HG03039 (cell line): ENCODE results near the gene TMEM182.
A peak's percentile ranks its signal among the peaks of the same experiment; 100 is the strongest.

Experiments
- ATAC-seq: cut with Tn5 transposase; IDR thresholded peaks from one replicate; pipeline ENCODE4 v1.9.1; 2021; ENCODE audit warnings: mild to moderate bottlenecking, moderate library complexity; ENCODE audit not compliant: unreplicated experiment

TMEM182 gene, protein sequence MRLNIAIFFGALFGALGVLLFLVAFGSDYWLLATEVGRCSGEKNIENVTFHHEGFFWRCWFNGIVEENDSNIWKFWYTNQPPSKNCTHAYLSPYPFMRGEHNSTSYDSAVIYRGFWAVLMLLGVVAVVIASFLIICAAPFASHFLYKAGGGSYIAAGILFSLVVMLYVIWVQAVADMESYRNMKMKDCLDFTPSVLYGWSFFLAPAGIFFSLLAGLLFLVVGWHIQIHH

DNA sequence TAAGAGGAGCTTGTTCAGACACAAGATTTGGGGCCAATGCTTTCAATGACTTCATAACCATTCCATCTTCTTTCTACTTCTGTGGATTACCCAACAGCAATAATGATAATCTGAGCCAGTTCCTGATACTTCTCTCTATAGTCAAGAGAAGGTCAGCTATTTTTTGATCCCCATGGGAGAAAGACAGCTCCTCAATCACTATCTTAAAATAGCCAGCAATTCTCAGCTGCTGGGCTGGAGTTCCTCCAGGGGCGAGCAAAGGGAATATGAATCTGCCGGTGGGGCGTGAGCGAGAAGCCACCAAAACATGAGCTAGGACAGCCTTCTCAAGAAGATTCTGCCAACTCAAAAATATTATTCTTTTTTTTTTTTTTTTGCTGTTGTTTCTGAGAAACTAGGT, at the start of gene TMEM182:
Gene TMEM182 (plus strand): TSS at position 269 of the 400 bp plus-strand sequence. CDS start 187 bp downstream, outside the sequence.
- no peak for ATAC-seq

DNA sequence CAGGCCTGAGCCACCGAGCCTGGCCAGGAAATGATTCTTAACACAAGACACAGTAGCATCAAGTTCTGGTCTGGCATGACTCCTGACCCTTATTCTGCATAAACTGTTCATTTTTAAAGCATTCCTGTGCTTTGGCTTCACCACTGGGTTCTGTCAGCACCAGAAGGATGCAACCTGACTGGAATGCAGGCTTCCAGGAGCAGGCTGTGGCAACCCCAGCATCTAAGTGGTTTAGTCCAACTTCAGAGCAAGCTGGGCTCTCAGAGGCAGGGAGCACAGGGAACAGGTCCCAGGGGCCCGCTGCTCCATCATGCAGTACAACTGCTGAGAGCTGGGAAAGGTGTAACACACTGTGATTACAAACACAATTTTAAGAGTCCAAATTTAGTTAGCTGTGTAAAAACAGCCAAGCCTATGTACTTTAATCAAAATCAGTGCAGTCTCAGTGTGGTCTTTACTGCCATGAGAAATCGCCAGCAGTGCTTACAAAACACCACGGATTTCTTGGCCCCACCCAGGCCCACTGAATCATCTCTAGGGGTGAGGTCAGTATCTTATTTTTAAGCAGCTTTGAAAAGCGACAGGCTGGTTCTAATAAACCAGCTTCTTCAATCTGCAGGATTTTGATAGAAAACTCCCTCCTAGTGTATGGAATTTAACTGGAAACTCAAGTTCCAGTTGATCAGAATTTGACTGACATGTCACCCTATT, 44.4 kb upstream of the TMEM182 start:
- ATAC-seq: no peak

DNA sequence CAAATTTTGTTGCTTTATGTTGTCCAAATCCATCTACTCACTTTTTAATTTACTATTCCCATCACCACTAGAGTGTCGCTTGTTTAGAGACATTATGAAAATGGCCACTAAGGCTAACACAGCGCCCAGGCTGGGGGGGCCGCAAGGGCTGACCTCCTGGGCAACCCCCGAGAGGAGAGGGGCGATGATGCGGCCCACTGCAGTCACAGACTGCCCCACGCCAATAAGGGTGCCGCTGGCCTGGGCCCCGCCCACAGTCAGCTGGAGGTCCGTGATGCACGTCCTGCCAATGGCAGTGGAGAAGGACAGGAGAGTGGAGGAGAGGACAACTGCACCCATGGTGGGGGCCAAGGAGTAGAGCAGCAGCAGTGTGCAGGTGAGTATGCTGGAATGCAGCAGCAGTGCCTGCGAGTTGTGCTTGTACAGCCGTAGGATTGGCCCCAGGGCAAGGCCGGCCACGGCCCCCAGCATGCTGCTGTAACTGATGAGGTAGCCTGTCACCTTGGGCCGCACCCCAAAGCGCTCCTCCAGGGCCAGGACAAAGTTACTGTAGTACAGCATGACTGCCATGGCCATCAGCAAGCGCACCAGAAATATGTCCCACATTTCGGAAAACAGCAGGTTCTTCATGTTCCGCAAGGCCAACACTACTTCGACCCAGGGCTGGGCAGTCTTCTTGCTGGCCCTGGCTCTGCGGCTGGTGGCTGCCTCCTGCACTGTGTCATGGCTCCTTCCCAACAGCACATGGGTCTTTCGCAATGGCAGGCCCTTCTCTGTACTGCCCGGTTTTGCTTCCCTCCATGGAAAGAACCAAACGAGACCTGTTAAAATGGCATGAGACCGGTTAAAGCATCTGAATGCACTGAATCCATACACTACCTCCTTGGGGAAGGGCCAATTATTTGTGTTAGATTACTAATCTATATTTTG, 43.2 kb upstream of the TMEM182 start:
- ATAC-seq: no peak

DNA sequence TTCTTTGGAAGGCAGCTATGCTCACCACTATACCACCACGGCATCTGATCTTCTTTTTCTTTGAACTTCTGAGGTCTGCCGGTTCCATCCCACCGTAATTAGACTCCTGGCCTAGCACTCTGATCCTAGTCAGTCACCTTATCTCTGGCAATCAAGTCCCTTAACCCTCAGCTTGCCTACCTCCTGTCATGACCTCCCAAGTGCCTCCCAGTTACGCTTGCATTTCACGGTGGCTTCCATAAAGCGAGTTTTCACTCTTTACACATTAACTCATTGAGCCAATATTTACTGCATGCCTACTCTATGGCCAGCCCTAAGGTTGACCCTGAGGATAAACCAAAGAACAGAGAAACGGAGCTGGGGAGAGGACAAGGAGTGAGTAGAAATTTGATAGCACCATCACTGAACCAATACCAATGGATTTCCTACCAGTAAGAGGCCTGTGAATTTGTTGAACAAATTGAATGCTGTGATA, 37.8 kb upstream of the TMEM182 start:
- no peak for ATAC-seq

DNA sequence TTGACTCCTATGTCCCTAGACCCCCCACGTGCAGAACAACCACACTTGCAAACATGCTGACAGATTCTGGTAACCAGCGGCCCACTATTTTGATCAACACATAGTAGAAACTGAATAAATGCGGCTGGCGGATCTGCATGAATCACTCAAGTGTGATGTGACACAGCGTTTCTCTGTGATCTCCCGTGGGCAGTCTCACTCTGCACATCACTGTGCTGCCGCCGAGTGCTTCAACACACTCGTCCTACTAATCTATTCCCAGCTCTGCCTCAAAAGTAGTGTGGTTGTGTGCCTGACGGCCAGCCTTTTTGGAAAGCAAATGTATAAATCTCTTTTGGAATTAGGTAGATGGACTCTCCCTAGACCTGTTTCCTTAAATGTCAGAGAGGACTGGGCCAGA, 37.3 kb upstream of the TMEM182 start:
- ATAC-seq: no peak

DNA sequence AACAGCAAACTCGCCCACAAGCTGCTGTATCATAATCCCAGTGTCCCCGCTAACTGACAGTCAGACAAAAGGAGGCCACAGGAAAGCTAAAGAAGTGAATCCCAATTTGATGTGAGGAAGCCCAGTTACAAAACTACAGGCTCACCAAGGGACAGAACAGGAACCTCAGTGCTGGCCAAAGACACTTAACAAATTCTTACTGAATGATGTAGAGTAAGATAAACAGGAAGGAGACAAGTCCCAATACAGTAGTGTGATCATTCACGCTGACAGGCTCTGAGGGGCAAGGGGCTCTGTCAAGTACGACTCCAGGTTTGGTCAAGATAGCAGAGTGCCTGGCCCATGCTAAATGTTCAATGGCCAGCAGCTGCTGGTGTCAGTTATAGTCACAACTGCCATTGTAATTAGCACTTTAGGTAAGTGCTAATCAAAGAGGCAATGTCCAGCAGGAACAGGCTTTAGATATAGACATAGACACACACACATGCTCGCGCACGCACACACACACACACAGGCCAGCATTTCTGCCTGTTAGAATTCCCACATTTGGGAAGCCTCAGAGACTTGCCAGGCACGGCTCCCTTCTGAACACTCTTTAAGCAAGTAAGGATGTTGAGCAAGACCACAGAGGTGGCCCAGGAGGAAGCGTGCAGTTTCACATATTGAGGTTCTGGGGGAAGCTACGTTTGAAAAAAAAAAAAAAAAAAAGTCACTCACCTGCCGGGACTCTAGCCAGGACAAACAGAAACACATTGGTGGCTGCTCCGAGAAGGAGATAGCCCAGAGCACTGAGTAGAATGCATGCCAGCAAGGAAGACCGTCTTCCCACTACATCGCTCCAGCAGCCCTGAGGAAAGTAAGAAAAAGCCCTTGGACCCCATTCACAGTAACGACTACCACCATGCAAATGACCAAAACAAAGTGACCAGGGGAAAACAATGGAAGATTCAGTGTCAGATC, 35.4 kb upstream of the TMEM182 start:
- ATAC-seq: no peak

DNA sequence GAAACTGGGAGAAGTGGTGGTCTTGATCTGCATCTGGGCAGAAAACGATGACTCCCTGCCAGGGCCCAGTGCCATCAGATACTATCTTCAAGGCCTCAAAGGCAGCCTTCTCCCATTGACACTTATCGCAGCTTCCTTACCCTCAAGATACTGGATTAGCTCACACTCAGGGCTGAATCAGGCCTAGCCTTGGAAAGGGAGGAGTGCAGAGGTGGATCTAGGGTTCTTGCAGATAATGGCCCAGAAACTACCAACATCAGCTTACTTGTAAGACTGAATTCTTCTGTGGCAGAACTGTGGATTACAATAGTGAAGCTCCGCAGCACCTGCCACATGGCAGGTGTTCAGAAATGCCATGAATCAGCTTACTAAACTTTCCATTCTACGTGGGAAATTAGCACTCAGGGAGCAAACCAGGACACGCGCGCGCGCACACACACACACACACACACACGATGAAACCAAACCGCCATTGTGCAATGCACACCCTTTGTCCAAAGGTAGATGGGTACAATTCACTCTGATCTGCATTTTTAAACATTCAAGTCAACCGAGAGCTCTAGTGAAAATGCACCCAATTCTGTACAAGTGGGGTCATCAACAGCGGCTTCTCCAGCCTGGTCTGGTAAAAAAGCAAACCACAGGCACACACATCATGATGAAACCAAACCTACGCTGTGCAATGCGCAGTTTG, 26.3 kb upstream of the TMEM182 start:
- no peak for ATAC-seq

DNA sequence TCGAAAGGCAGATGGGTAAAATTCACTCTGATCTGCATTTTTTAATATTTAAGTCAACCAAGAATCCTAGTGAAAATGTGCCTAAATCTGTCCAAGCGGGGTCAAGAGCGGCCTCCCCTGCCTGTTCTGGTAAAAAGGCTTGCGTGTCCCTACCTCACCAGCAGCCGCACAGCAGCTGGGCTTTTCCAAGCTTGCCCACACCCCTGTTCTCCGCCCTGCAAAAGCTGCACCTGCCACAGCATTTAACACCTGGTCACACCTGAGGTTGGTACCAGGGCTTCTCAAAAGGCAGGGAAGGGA, 25.8 kb upstream of the TMEM182 start:
- ATAC-seq: peak; percentile 8

DNA sequence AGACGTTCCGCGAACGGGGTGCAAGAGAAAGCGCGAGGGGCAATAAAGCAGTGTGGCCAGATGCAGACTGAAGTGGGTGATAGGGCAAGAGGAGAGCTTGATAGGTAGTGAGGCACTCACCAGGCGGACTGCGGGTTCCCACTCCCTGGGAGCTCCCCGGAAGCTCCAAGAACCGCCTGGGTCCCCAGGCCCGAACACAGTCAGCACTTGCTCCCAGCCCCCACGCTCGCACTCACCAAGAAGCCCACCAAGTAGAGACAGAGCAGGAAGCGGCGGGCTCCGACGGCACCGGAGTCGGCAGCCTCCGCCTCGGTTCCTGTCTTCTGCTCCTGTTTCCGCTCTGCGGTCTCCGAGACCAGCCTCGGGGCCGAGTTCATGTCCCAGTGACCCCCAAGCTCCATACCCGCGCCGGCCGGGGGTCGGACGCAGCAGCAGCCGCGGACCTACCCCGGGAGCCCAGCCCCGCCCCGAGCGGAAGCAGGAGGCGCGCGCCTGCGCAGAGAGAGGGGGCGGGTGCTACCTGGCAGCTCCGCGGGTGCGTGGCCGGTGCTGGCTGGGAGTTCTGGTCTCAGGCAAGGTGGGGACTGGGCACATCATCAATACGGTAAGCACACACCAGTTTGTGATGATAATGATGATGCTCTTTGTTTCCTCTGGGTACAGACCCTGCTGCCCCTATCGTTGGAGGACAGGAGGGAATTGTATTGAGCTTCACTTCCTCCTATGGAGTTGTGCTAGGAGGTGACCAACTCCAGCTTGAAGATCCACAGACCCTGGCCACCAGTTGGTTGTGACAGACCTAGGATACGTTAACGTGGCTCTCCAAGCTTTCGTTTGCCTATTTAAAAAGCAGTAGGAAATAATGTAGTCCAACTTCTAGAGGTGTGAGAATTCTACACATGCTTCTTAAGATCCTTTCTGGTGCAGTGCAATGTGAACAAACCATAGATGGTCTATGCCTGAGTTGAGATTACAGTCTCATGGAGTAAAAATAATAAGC, 25.1 kb upstream of the TMEM182 start:
- peak; percentile 98 for ATAC-seq

DNA sequence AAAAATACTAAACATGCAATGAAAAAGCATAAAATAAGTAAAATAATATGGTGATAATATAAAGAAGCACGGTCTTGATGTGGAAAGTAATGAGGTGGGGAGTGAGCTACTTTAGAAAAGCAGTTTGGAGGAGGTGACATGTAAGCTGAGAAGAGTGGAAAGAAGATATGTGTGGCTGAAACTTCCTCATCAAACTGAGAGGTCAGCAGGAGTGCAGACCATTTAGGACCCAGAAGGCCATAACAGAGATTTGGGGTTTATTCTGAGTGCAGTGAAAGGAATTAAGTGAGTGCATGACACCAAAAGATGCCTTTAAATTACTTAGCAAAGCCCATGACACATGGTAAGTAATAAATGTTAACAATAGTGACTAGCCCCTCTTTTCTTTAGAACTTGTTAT, 24.4 kb upstream of the TMEM182 start:
- ATAC-seq: peak; percentile 33

DNA sequence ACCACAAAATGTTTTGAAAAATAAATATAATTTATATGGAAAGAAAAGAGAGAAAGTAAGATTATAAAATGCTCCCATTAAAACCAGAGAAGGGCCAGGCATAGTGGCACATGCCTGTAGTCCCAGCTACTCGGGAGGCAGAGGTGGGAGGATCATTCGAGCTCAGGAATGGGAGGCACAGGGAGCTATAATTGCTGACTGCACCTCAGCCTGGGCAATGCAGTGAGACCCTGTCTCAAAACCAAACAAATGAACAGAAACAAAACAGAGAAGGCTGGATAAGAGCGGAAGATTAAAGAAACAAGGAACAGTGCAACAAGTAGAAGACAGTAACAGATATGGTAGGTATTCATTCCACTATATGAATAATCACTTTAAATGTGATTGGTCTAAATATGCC, 18.6 kb upstream of the TMEM182 start:
- no peak for ATAC-seq

DNA sequence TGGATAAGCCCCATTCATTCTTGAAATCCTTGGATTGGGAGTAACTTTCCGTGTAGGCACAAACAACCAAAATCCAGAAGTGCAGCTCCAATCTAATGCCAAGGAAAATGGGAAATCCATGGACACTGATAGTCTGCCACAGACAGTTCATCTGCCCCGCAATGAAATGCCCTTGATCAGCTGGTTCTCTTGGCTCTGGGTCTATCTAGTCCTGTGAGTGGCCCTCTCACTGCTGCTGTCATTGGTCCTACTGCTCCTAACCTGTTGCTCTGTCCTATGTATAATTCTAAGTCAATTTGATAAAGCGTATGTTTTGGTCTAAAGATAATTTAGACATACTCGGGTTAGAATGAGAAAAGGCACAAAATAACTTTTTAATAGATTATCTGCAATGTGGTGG, 13.7 kb upstream of the TMEM182 start:
- ATAC-seq: no peak

DNA sequence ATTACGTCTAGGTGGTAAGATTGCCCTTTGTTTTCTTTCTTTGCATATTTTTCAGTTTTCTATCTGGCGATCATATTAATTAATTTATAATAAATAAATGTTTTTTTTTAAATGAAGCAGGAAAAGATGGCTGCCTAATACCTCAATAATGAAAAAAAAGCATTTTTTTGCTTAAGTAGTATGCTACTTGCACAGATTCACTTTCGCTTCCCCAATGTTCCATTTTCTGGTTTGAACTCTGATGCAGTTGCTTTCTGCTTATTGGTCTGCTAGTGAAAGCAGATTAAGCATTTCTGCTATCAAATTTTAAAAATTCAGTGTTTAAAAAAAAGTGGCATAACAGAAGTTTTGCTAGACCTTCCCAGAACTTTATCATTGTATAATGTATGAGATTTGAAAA, 11.9 kb upstream of the TMEM182 start:
- ATAC-seq: peak; percentile 53

DNA sequence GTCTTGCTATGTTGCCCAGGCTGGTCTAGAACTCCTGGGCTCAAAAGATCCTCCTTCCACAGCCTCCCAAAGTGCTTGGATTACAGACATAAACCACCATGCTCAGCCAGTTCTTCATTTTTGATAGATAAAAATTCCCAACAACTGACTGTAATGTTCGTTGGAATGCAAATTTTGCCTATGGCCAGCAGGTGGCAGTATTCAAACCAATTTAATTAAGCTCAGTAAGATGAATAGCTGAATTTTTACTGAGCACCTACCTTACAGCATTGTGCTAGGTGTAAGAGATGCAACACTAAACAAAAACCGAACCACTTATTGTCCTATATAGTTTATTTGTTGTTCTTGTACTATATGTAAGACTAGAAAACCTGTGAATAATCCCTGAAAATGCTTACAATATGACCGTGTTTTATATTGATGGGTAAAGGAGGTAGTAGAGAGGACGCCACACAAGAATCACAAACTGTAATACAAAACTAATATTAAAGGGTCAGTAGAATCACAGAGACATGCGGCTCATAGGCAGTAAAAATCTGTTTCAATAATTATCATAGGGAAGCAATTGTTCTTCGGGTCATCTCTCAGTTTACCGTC, 8.2 kb upstream of the TMEM182 start:
- no peak for ATAC-seq

DNA sequence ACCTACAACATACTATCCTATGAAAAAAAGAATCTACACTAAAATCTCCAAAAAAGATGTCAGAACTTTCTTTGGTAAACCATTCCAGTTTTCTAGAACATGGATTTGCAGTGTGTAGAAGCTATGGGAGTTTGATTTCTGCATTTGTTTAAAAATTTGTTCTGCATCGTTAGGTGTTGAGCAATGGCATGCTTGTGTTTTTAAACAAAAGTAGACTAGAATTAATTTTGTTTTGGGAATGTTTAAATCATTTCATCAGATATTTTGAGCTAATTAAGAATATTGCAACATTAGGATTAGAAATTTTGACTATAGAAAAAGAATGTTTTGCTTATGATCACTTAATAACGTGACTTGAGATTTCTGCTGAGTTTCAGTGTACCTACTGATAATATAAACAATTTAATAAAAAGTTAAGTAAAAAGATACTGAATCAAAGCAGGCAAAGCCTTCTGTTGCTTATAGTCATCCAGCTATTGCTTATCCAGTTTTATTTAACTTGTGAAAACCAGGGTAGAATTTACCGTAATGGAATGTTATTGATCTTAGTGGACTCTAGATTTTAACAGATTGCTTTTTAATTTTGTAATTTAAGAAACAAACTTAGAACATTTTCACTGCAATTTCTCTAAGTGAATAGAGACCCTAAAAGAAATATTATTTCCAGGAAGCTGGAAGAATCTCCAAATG, 7.2 kb upstream of the TMEM182 start:
- ATAC-seq: no peak

DNA sequence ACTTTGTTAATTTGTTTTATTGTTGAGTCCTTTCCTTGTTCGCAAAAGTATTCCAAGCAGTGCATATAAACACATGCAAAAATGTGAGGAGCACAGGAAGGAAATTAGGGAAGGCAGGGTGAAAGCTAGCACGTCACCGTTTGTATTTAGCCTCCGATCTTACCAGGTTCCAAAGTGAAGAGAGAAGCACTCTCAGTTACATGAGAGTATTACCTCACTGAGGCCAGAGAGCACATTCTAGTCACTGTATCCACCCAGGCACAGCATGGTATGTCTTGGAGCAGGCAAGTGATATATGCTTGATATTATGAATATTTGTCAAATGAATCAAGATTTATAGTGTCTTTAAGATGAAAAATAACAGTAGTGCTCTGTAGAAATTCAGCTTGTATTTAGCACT, 6.5 kb upstream of the TMEM182 start:
- no peak for ATAC-seq

DNA sequence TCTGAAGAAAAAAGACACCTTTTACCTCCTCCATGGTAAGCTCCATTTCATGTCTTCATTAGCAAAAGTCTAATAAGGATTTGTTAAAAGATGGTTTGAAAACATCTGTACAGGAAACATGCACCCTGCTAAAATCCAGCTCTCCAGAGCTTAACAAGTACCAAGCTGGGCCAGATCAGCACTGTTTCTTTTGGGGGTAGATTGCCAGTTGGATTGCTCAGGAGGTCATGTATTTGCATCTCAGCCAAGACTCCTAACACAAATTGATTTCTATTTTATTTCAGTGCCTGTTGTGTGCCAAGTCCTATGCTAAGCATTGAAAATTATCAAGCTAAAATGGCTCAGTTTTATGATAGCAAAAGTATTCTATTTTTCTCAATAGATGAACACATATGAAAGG, 3.4 kb upstream of the TMEM182 start:
- ATAC-seq: no peak

DNA sequence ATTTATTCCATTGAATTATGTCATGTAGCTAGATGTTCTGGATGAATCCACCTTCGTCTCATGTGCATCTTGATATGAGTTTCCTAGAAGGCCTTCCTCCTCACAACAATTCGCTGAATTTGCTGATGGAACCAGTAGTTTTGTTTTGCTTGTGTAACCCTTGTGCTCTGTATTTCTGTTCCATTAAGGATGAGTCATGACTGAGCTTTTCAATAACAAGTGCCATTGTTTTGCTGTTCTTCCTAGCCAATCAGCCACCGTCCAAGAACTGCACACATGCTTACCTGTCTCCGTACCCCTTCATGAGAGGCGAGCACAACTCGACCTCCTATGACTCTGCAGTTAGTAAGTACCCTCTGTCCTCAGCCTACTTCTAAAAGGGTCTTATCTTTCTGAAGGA, 2.3 kb downstream of the TMEM182 start:
- ATAC-seq: no peak
